ENCODE data around the gene PICALM. TPM values are rescaled to one million over a fixed set of nuclear protein-coding genes. Genes with fewer than 3 reads are reported as not detected.
"Not testable (repeated sequence)": the region's sequence is repeated elsewhere in the genome, so short reads cannot be mapped to it uniquely, and the experiment has no call there.

PICALM gene
- total RNA-seq, 1 experiment from 2014 or later = 116 TPM

DNA sequence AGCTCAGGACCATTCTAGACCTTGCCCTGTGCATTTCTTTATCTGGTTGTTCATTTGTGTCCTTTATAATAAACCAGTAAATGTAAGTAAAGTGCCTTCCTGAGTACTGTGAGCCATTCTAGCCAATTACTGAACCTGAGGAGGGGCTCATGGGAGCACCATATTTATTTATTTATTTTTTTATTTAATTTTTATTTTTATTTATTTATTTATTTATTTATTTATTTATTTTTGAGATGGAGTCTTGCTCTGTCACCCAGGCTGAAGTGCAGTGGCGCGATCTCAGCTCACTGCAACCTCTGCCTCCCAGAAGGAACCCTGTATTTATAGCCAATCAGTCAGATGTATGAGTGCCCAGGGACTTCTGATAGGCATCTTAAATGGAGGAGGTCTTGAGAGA, 18.8 kb upstream of the PICALM start:
- in situ Hi-C loops (cut with HindIII; ENCODE audit: low pct_unique_long_range_greater_than_20kb, low sequenced_read_pairs); DNase-seq (ENCODE audit: low read depth): not testable (repeated sequence)

GRCh38 chr11:86087256-86087655, 18.4 kb upstream of the PICALM start:
- DNase-seq (ENCODE audit: low read depth) = no peak
- in situ Hi-C loops (cut with HindIII; ENCODE audit: low pct_unique_long_range_greater_than_20kb, low sequenced_read_pairs) = no loop called here

DNA sequence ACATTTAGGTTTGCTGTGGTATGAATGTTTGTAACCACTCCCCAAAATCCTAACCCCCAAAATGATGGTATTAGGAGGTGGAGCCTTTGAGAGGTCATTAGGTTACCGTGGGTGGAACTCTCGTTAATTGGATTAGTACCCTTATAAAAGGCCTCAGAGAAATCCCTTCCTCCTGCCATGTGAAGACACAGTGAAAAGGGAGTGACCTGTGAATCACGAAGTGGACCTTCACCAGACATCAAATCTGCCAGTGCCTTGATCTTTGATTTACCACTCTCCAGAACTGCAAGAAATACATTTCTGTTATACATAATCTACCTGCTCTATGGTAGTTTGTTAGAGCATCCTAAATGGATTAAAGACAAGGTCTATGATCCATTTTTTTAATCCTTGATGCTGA, 12.6 kb upstream of the PICALM start:
- no peak for DNase-seq (ENCODE audit: low read depth)
- in situ Hi-C loops (cut with HindIII; ENCODE audit: low pct_unique_long_range_greater_than_20kb, low sequenced_read_pairs) = no loop called here

- in situ Hi-C loops (cut with HindIII; ENCODE audit: low pct_unique_long_range_greater_than_20kb, low sequenced_read_pairs) = no loop called here
- DNase-seq (ENCODE audit: low read depth) = no peak
These were observed 10.5 kb upstream of the PICALM start for GRCh38 chr11:86079421-86079820.

DNA sequence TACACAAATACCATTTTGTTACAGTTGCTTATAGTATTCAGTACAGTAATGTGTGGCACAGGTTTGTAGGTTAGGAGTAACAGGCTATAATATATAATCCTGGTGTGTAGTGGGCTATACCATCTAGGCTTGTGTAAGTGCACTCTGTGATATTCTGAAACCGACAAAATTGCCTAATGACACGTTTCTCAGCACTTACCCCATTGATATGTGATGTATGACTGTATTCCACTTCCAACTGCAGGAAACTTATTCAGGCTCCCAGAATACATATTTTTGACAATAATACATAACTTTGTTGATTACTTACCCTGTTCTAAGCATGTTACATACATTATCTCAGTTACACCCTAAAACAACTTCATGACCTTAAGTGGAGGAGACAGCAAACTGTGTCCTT, 5.1 kb upstream of the PICALM start:
- in situ Hi-C loops (cut with HindIII; ENCODE audit: low pct_unique_long_range_greater_than_20kb, low sequenced_read_pairs) = no loop called here
- DNase-seq (ENCODE audit: low read depth) = no peak

GRCh38 chr11:86072211-86072610, 3.3 kb upstream of the PICALM start:
- in situ Hi-C loops (cut with HindIII; ENCODE audit: low pct_unique_long_range_greater_than_20kb, low sequenced_read_pairs) = no loop called here
- no peak for DNase-seq (ENCODE audit: low read depth)

DNA sequence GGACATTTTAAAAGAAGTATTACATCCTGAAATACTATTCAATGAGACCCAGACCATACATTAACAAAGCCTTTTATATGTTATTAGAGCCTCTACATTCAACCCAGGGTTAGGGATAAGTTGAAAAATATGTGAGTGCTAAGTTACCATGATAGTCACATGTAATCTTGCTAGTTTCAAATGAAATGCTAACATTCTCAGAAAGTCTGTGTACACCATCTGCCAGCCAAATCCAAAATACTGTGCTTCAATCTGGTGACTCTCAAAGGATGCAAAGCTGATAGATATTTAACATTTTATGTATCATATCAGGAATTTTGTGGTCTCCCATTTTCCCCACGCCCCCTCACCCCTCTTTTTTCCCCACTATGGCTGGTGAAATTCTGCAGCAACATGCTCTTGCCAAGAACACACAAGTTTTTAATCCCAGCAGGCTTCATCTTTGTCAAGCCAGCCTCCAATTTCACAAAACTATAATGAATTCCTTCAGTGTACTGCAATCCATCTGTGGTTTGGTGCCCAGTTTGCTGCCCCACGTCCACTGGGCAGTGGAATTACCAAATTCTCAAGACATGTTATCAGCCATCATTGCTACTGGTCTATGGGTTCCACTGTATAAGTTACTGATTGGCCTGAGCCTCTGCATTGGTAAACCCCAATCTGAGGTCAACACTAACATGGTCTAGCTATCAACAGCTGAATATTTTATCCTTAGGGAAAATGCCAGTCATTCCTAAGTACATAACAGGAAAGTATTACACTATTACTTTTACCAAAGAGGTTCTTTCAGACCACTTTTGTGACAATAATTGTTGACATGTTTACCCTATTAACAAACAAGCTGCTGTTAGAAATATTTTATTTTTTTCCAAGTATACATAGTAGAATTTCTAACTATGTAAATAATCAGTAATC, 1.5 kb upstream of the PICALM start:
- no peak for DNase-seq (ENCODE audit: low read depth)

DNA sequence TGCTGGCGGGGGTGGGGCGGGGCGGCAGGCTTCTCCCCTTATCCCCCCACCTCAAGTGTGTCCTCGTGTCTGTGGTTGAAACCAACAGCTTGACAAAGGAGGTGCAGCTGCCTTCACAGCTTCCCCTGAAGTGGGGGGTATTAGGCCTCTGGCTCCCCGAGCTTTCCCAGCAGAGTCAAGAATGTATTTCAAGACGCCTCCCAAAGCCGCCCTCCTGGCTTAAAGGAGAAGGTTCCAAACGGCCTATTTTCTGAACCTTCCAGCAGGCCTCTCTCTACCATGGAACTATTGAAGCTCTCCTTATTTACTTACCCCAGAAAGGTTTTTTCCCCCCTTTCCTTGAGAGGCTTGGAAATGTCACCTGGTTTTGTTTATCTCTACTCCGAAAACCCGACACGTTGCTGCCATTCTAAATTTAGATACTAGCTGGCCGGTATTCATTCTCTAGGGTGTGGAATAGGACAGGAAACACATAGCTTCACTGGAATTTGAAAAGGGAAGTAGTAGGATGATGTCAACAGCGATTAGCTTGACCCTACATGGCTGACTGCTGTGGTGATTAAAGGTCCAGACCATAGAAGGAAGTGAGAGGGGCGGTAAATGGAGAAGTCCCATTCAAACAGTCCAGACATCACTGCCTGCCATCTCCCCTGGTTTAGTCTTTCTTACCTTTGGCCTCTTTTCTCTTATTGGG, 671 bp upstream of the PICALM start:
- in situ Hi-C loops (cut with HindIII; ENCODE audit: low pct_unique_long_range_greater_than_20kb, low sequenced_read_pairs) = no loop called here
- peak; percentile 89 for DNase-seq (ENCODE audit: low read depth)

More for the DNA sequence above, 1.5 kb upstream of the PICALM start:
- in situ Hi-C loops (cut with HindIII; ENCODE audit: low pct_unique_long_range_greater_than_20kb, low sequenced_read_pairs) = no loop called here

DNA sequence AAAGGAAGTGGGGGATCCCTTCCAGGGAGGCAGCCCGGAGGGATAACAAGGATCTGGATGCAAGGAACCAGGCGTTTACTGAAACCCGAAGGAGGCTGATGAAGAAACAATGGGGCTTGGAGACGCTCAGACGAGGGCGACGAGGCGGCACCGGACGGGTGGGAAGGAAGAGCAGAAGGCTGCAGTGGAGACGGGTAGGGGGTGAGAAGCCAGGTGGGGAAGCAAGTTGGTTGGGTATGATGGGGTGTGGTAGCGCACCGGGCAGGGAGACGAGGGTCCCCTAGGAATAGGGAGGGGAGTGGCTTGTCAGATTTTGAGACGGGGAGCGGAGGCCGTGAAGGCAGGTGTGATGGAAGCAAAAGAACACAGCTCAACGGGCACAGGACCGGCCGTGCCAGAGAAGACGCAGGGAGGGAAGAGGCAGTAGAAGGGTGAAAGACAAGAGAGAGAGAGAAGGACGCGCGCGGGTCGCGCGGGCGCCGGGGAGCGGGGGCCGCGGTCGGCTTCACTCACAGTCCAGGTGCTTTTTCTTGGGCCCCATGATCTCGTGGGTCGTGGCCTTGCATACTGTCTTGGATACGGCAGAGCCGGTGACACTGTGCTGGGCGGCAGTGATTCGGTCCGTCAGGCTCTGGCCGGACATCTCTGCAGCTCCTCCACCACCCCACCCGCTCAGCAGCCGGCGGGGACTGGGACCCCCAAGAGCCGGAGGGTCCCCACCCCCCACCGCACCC, 579 bp downstream of the PICALM start:
- in situ Hi-C loops (cut with HindIII; ENCODE audit: low pct_unique_long_range_greater_than_20kb, low sequenced_read_pairs) = no loop called here
- peak; percentile 51 for DNase-seq (ENCODE audit: low read depth)

GRCh38 chr11:86067851-86068137, 1.1 kb downstream of the PICALM start:
- in situ Hi-C loops (cut with HindIII; ENCODE audit: low pct_unique_long_range_greater_than_20kb, low sequenced_read_pairs) = no loop called here
- no peak for DNase-seq (ENCODE audit: low read depth)

DNA sequence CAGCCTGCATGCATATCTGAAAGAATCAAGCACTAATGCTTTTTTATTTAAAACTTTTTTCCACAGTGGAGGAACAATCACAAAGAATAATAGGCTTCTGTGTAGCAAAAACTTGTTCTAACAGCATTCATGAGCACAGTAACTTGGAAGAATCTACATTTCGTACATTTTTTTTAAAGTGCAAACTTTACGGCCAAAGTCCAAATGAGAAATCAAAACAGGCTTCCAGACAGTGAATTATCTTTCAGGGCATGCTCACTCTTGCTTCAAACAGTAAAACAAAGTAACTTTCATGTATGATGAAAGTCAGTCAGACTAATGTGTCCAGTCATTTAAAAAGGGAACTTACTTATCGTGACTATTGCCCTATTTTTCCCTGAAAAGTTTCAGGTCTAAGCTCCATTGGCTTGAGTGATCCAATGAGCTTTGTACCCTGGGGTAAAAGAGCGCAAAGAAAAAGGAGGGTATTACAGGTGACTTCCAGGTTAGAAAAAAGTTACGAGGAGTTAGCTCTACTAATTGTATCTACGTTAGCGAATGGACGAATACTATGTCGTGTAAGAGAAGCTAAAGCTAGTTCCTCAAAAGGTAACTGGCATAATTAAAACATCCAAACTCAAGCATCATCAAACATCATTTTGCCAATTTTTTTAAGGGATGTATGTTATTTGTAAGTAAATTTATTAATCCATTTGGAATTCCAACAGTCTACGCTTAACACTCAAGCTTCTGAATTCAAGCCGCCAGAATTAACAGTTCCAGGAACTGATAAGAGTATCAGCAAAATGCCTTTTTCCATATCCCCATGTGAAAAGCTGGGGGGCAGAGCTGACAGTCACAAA, 1.7 kb downstream of the PICALM start:
- in situ Hi-C loops (cut with HindIII; ENCODE audit: low pct_unique_long_range_greater_than_20kb, low sequenced_read_pairs) = no loop called here
- DNase-seq (ENCODE audit: low read depth) = peak; percentile 35

- in situ Hi-C loops (cut with HindIII; ENCODE audit: low pct_unique_long_range_greater_than_20kb, low sequenced_read_pairs) = no loop called here
These were observed 2.3 kb downstream of the PICALM start for GRCh38 chr11:86066657-86067008.

DNA sequence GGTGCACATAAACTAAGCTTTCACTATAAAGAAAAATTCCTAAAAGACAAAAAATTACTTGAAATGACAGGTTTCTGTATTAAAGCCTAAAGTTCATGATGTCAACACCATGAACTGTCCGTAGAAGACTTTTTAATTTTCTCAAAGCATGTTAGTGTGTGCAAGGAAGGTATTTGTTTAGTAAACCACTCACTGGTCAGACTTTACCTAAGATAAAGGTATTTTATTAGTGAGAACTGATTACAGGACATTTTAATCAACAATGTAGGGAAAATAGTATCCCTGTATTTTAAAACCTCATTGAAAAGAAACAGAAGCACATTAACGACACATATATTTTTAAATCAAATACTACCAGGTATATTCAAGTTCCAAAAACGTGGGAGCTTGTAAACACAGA, 2.9 kb downstream of the PICALM start:
- DNase-seq (ENCODE audit: low read depth) = no peak
- in situ Hi-C loops (cut with HindIII; ENCODE audit: low pct_unique_long_range_greater_than_20kb, low sequenced_read_pairs) = no loop called here

More at GRCh38 chr11:86066657-86067008, 2.3 kb downstream of the PICALM start:
- no peak for DNase-seq (ENCODE audit: low read depth)

- in situ Hi-C loops (cut with HindIII; ENCODE audit: low pct_unique_long_range_greater_than_20kb, low sequenced_read_pairs) = no loop called here
- DNase-seq (ENCODE audit: low read depth) = no peak
These were observed 4.6 kb downstream of the PICALM start for GRCh38 chr11:86064220-86064803.

DNA sequence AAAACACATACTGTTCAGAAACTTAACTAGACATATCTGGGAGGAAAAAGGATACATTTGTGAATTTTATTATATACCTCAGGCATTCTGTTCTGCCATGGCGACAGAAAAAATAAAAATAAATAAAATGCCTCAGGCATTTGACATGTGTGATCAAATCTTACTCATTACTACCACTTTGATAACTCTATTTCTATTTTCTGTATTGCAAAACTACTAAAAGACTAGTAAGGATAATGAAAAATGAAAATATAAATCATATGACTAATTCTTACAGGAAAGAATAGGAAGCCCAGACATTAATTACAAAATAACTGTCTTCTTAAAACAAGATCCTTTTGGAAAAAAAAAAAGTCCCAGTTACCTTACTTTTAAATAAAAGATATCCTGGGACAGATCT, 5.3 kb downstream of the PICALM start:
- DNase-seq (ENCODE audit: low read depth) = no peak
- in situ Hi-C loops (cut with HindIII; ENCODE audit: low pct_unique_long_range_greater_than_20kb, low sequenced_read_pairs) = no loop called here

- DNase-seq (ENCODE audit: low read depth) = no peak
- in situ Hi-C loops (cut with HindIII; ENCODE audit: low pct_unique_long_range_greater_than_20kb, low sequenced_read_pairs) = no loop called here
These were observed 6.2 kb downstream of the PICALM start for GRCh38 chr11:86062719-86063118.

DNA sequence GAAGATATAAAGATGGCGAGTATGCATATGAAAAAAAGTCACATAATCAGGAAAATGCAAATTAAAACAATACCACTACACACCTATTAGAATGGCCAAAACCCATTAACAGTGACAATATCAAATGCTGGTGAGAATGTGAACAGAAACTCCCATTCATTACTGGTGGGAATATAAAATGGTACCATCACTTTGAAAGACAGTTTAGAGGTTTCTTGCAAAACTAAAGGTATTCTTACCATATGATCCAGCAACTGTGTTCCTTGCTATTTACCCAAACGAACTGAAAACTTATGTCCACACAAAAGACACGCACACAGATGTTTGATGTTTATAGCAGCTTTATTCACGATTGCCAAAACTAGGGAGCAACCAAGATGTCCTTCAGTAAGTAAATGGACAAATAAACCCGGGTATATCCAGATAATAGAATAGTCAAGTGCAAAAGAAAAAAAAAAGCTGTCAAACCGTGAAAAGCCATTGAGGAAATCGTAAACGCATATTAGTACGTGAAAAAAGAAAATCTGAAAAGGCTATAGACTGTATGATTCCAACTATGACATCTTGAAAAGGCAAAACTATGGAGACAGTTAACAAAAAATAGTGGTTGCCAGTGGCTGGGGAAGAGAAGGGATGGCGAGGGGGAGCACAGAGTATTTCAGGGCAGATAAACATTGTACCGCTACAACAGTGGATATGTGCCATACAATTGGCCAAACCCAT, 7.2 kb downstream of the PICALM start:
- DNase-seq (ENCODE audit: low read depth) = no peak
- in situ Hi-C loops (cut with HindIII; ENCODE audit: low pct_unique_long_range_greater_than_20kb, low sequenced_read_pairs) = no loop called here
